Measurements from ENCODE around the gene MCC.

MCC gene

GRCh38 chr5:113376640-113377039 lies 111.6 kb downstream of the MCC start:
- Histone ChIP-seq H4K20me1 (ENCODE audit: insufficient read depth, low read length) (no peaks in the 10 kb centered on the region), H3K9ac (ENCODE audit: low read length) (no peak overlapping the region), H3F3A (ENCODE audit: insufficient read depth, low read length) (peaks cover 9% of the 10 kb centered on the region), H3K9me3 (replicated peaks; ENCODE audit: insufficient read depth, low read length) (no peaks in the 10 kb centered on the region), H3K27me3 (replicated peaks; ENCODE audit: insufficient read depth, low read length) (no peaks in the 10 kb centered on the region), H3K36me3 (replicated peaks; ENCODE audit: insufficient read depth, low read length) (no peaks in the 10 kb centered on the region), H2AFZ (ENCODE audit: low read length) (no peak overlapping the region), H3K9me2 (replicated peaks; ENCODE audit: insufficient read depth, low read length) (no peaks in the 10 kb centered on the region), H3K4me3 (ENCODE audit: low read length) (no peak overlapping the region), H3K79me2 (ENCODE audit: low read length) (no peaks in the 10 kb centered on the region), H3K27ac (ENCODE audit: low read length) (no peak overlapping the region), H3K4me2 (ENCODE audit: low read depth, low read length) (no peak overlapping the region), H3K4me1 (ENCODE audit: low read length) (peaks cover 18% of the 10 kb centered on the region)
- TF ChIP-seq CTCF (IDR thresholded peaks at IDR 0.05; ENCODE audit: low read length): no peak
- no peak for TF ChIP-seq EZH2phosphoT487 (IDR thresholded peaks at IDR 0.05; ENCODE audit: low read length)
- no peak for DNase-seq

DNA sequence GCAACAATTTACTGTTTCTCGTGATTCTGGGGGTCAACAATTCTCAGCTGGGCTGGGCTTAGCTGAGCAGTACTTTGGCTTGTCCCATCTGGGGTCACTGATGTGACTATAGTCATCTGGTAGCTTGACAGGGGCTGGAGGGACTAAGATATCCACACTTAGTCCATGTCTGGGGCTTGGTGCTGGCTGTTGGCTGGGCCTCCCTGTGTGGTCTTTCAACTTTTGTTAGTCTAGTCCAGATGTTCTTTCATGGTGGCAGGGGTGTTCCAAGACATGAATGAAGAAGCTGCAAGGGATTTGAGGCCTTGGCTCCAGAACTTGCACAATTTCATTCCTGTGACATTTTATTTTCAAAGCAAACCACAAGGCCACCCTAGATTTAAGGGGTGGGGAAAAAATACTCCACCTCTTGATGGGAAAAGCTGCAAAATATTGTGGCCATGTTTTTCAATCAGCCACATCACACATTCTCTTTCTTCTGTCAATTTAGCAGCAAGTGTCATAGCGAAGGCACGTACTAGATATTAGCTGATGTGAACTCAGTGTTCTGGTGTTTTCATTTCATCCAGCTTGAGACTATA lies 112.7 kb downstream of the MCC start:
- DNase-seq: no peak
- Histone ChIP-seq H3K27me3 (replicated peaks; ENCODE audit: insufficient read depth, low read length) (no peaks in the 10 kb centered on the region), H3K27ac (ENCODE audit: low read length) (no peak overlapping the region), H3K9ac (ENCODE audit: low read length) (no peak overlapping the region), H3K4me3 (ENCODE audit: low read length) (no peak overlapping the region), H3K79me2 (ENCODE audit: low read length) (no peaks in the 10 kb centered on the region), H3K4me1 (ENCODE audit: low read length) (peaks cover 18% of the 10 kb centered on the region), H4K20me1 (ENCODE audit: insufficient read depth, low read length) (no peaks in the 10 kb centered on the region), H3K4me2 (ENCODE audit: low read depth, low read length) (no peak overlapping the region), H3K9me2 (replicated peaks; ENCODE audit: insufficient read depth, low read length) (no peaks in the 10 kb centered on the region), H3K9me3 (replicated peaks; ENCODE audit: insufficient read depth, low read length) (no peaks in the 10 kb centered on the region), H2AFZ (ENCODE audit: low read length) (no peak overlapping the region), H3K36me3 (replicated peaks; ENCODE audit: insufficient read depth, low read length) (no peaks in the 10 kb centered on the region), H3F3A (ENCODE audit: insufficient read depth, low read length) (peaks cover 9% of the 10 kb centered on the region)
- TF ChIP-seq EZH2phosphoT487 (IDR thresholded peaks at IDR 0.05; ENCODE audit: low read length): no peak
- TF ChIP-seq EZH2 (optimal IDR thresholded peaks at IDR 0.05; ENCODE audit: low read depth, low read length): no peak
- no peak for TF ChIP-seq CTCF (IDR thresholded peaks at IDR 0.05; ENCODE audit: low read length)

DNA sequence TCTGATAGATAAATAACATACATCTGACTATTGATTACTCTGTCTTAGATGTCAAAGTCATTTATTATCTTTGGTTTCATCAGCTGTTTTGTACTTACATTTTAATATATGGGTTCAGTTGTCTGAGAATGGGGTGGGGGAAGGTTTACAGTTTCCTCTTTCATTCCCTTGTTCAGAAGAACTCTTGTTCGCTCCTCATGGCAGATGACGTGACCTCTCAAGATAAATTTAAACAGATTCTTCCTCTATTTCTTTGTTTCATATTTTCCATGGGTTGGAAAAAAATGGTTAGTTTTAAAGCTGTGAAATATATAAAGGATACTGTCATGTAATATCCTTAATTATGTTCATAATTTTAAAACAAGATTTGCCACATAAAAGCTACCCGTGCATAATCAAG lies 114.8 kb downstream of the MCC start:
- peaks cover 9% of the 10 kb centered on the region for H3K4me1 ChIP-seq (ENCODE audit: low read length)
- H3F3A ChIP-seq (ENCODE audit: insufficient read depth, low read length): peaks cover 5% of the 10 kb centered on the region
- no peaks in the 10 kb centered on the region for H3K9me2 ChIP-seq (replicated peaks; ENCODE audit: insufficient read depth, low read length)
- H3K79me2 ChIP-seq (ENCODE audit: low read length): no peaks in the 10 kb centered on the region
- no peaks in the 10 kb centered on the region for H3K9me3 ChIP-seq (replicated peaks; ENCODE audit: insufficient read depth, low read length)
- no peak overlapping the region for H3K4me2 ChIP-seq (ENCODE audit: low read depth, low read length)
- no peak overlapping the region for H3K4me3 ChIP-seq (ENCODE audit: low read length)
- H3K27ac ChIP-seq (ENCODE audit: low read length): no peak overlapping the region
- H3K27me3 ChIP-seq (replicated peaks; ENCODE audit: insufficient read depth, low read length): no peaks in the 10 kb centered on the region
- no peaks in the 10 kb centered on the region for H3K36me3 ChIP-seq (replicated peaks; ENCODE audit: insufficient read depth, low read length)
- no peak overlapping the region for H2AFZ ChIP-seq (ENCODE audit: low read length)
- no peaks in the 10 kb centered on the region for H4K20me1 ChIP-seq (ENCODE audit: insufficient read depth, low read length)
- no peak overlapping the region for H3K9ac ChIP-seq (ENCODE audit: low read length)
- no peak for TF ChIP-seq EZH2 (optimal IDR thresholded peaks at IDR 0.05; ENCODE audit: low read depth, low read length)
- DNase-seq: no peak

DNA sequence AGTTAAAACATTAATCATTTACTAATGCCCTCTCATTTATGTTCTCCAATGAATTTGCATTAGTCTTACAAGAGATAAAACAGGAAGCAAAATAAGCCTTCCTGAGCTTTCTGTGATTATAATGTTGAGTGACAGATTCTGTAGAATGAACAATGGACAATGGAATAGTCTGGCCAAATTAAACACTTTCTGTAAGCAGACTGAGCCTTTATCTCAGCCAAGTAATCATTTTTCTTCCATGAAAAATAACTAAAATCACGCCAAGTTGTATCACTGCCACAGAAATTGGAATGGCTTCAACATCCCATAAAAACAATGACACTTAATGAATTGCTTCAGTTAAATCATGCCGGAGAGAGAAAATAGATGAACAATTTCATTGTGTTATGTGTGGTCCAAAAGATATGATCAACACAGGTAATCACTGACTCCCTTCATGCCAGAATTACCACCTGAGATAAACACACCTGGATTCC lies 116.5 kb downstream of the MCC start:
- H3K4me1 ChIP-seq (ENCODE audit: low read length): no peaks in the 10 kb centered on the region
- H3K4me2 ChIP-seq (ENCODE audit: low read depth, low read length): no peak overlapping the region
- DNase-seq: no peak
- H3K36me3 ChIP-seq (replicated peaks; ENCODE audit: insufficient read depth, low read length): no peaks in the 10 kb centered on the region
- no peaks in the 10 kb centered on the region for H4K20me1 ChIP-seq (ENCODE audit: insufficient read depth, low read length)
- H3K79me2 ChIP-seq (ENCODE audit: low read length): no peaks in the 10 kb centered on the region
- no peak overlapping the region for H3K27ac ChIP-seq (ENCODE audit: low read length)
- H3K27me3 ChIP-seq (replicated peaks; ENCODE audit: insufficient read depth, low read length): no peaks in the 10 kb centered on the region
- H2AFZ ChIP-seq (ENCODE audit: low read length): no peak overlapping the region
- no peaks in the 10 kb centered on the region for H3F3A ChIP-seq (ENCODE audit: insufficient read depth, low read length)
- H3K4me3 ChIP-seq (ENCODE audit: low read length): no peak overlapping the region
- no peak overlapping the region for H3K9ac ChIP-seq (ENCODE audit: low read length)
- no peaks in the 10 kb centered on the region for H3K9me2 ChIP-seq (replicated peaks; ENCODE audit: insufficient read depth, low read length)
- no peaks in the 10 kb centered on the region for H3K9me3 ChIP-seq (replicated peaks; ENCODE audit: insufficient read depth, low read length)
- TF ChIP-seq EZH2phosphoT487 (IDR thresholded peaks at IDR 0.05; ENCODE audit: low read length): no peak

Measured in MM.1S (cell line).